A673 (cell line): ENCODE data around the gene MIA2. TPM values are rescaled to one million over a fixed set of nuclear protein-coding genes. Genes with fewer than 3 reads are reported as not detected.

Experiments used
- BruUV-seq: library from RNA; stranded (reverse); fragments of 400-500 nt; replicated peaks from 2 replicates; lab custom pipeline; 2021; lab: Mats Ljungman, UMichigan
- CTCF ChIA-PET: fragments of 300-600 bp; sonication (Branson Sonifier 250); formaldehyde crosslinking; loops from one replicate; lab custom pipeline; 2022; ENCODE audit warnings: antibody characterized with exemption; lab: Charles Lee
- POLR2A ChIA-PET: fragments of 300-600 bp; sonication (Branson Sonifier 250); formaldehyde crosslinking; loops from one replicate; lab custom pipeline; 2022; ENCODE audit warnings: antibody characterized with exemption; ENCODE audit not compliant: low non-redundant PET; lab: Charles Lee
- DNase-seq: peaks from one replicate; pipeline ENCODE4 v3.0.0-alpha.2; 2015; ENCODE audit warnings: low spot score
- H3K27ac ChIP-seq: fragments of 200-600 bp; sonication (generic); 2 replicates; pipeline ENCODE4 v1.5.1; 2016; ENCODE audit warnings: mixed run types, low read depth, mild to moderate bottlenecking, mixed read lengths, antibody characterized with exemption, low read length; ENCODE audit not compliant: poor library complexity, severe bottlenecking
- H3K27me3 ChIP-seq: fragments of 200-600 bp; sonication (generic); replicated peaks from 2 replicates; pipeline ENCODE4 v1.6.1; 2017; ENCODE audit warnings: mixed run types, low read depth, mild to moderate bottlenecking, mixed read lengths, antibody characterized with exemption, low read length; ENCODE audit not compliant: insufficient read depth, poor library complexity
- H3K36me3 ChIP-seq: fragments of 200-600 bp; sonication (generic); 2 replicates; pipeline ENCODE4 v1.6.1; 2016; ENCODE audit warnings: mixed run types, mild to moderate bottlenecking, mixed read lengths, antibody characterized with exemption, low read length; ENCODE audit not compliant: insufficient read depth, poor library complexity, severe bottlenecking
- H3K4me1 ChIP-seq: fragments of 200-600 bp; sonication (generic); 2 replicates; pipeline ENCODE4 v1.6.1; 2017; ENCODE audit warnings: mixed run types, mild to moderate bottlenecking, mixed read lengths, antibody characterized with exemption, low read length; ENCODE audit not compliant: insufficient read depth, poor library complexity, severe bottlenecking
- H3K4me3 ChIP-seq: fragments of 200-600 bp; sonication (generic); 2 replicates; pipeline ENCODE4 v1.5.1; 2016; ENCODE audit warnings: low read depth, mixed run types, mild to moderate bottlenecking, mixed read lengths, low read length; ENCODE audit not compliant: poor library complexity, severe bottlenecking
- H3K9me3 ChIP-seq: fragments of 200-600 bp; sonication (generic); 2 replicates; pipeline ENCODE4 v1.6.1; 2016; ENCODE audit warnings: mixed run types, low read depth, mild to moderate bottlenecking, mixed read lengths, antibody characterized with exemption, low read length; ENCODE audit not compliant: poor library complexity, severe bottlenecking
- CTCF ChIP-seq: fragments of 300-800, 200-600 bp; sonication (generic); conservative IDR thresholded peaks from 2 replicates; pipeline ENCODE4 v1.5.1; 2017; ENCODE audit warnings: low read depth, mild to moderate bottlenecking, antibody characterized with exemption, low read length, moderate library complexity, mixed read lengths
- EZH2 ChIP-seq: fragments of 200-600 bp; sonication (generic); IDR thresholded peaks from 2 replicates; pipeline ENCODE4 v1.6.1; 2017; ENCODE audit warnings: borderline replicate concordance, low read depth, mild to moderate bottlenecking, mixed read lengths, antibody characterized with exemption, low read length; ENCODE audit not compliant: poor library complexity, severe bottlenecking
- intact Hi-C: fragments of 100-400 bp; cut with micrococcal nuclease; formaldehyde crosslinking; loops from one replicate; pipeline ENCODE4 v1.10.0; 2022; ENCODE audit not compliant: unreplicated experiment
- total RNA-seq: library from RNA; stranded (reverse); gene quantifications from 2 replicates; pipeline ENCODE4 v1.2.3, GENCODE V29; 2021

Gene MIA2
- total RNA-seq, 1 experiment from 2014 or later = 16.7 TPM

GRCh38 chr14:39393289-39393688 lies 159.6 kb downstream of the MIA2 start:
- intact Hi-C loops = no loop called here
- DNase-seq = no peak
- ChIA-PET POLR2A (no interaction called here), CTCF (no interaction called here)
- H3K9me3 ChIP-seq = no peaks in the 10 kb centered on the region
- no peak overlapping the region for H3K27ac ChIP-seq
- no TSS peak for BruUV-seq
- H3K4me1 ChIP-seq = no peaks in the 10 kb centered on the region
- H3K4me3 ChIP-seq = no peak overlapping the region
- no peaks in the 10 kb centered on the region for H3K27me3 ChIP-seq
- TF ChIP-seq EZH2 (no peak), CTCF (no peak)
- H3K36me3 ChIP-seq = no peaks in the 10 kb centered on the region

GRCh38 chr14:39395555-39396254 lies 162.0 kb downstream of the MIA2 start:
- TF ChIP-seq EZH2 (no peak), CTCF (no peak)

GRCh38 chr14:39396448-39396847 lies 162.7 kb downstream of the MIA2 start:
- peaks cover 13% of the 10 kb centered on the region for H3K36me3 ChIP-seq
- CTCF ChIA-PET = no interaction called here
- no TSS peak for BruUV-seq

More at GRCh38 chr14:39395555-39396254, 162.0 kb downstream of the MIA2 start:
- no peak overlapping the region for H3K27ac ChIP-seq
- peaks cover 12% of the 10 kb centered on the region for H3K36me3 ChIP-seq
- no peaks in the 10 kb centered on the region for H3K9me3 ChIP-seq
- intact Hi-C loops = no loop called here
- ChIA-PET CTCF (no interaction called here), POLR2A (no interaction called here)
- BruUV-seq = no TSS peak
- H3K4me1 ChIP-seq = no peaks in the 10 kb centered on the region
- no peaks in the 10 kb centered on the region for H3K27me3 ChIP-seq
- no peak for DNase-seq
- H3K4me3 ChIP-seq = no peak overlapping the region

More at GRCh38 chr14:39396448-39396847, 162.7 kb downstream of the MIA2 start:
- no peak overlapping the region for H3K4me3 ChIP-seq
- intact Hi-C loops = no loop called here
- H3K27me3 ChIP-seq = no peaks in the 10 kb centered on the region
- DNase-seq = no peak
- POLR2A ChIA-PET = no interaction called here
- H3K27ac ChIP-seq = no peak overlapping the region
- H3K4me1 ChIP-seq = no peaks in the 10 kb centered on the region
- H3K9me3 ChIP-seq = no peaks in the 10 kb centered on the region
- TF ChIP-seq EZH2 = no peak
- no peak for TF ChIP-seq CTCF
